SU-DHL-6 (cell line): Measurements from ENCODE around the gene DDIT4.
"Not testable (repeated sequence)": the region's sequence is repeated elsewhere in the genome, so short reads cannot be mapped to it uniquely, and the experiment has no call there.

Experiments used
- H2AFZ ChIP-seq: fragments of 200-600 bp; sonication (generic); 2 replicates; pipeline ENCODE4 v1.6.1; 2014; ENCODE audit warnings: low read depth, mild to moderate bottlenecking, moderate library complexity, mixed read lengths, antibody characterized with exemption, low read length; ENCODE audit not compliant: severe bottlenecking
- H3F3A ChIP-seq: fragments of 200-600 bp; shearing (Covaris generic); 2 replicates; pipeline ENCODE4 v1.6.0; 2016; ENCODE audit warnings: antibody characterized with exemption, mild to moderate bottlenecking; ENCODE audit not compliant: insufficient read depth
- H3K27ac ChIP-seq: fragments of 200-600 bp; sonication (generic); 2 replicates; pipeline ENCODE4 v1.5.1; 2016; ENCODE audit warnings: low read depth, mild to moderate bottlenecking, low read length, moderate library complexity, mixed read lengths
- H3K27me3 ChIP-seq: fragments of 200-600 bp; sonication (generic), shearing (Covaris generic); 2 replicates; pipeline ENCODE4 v1.6.0; 2014; ENCODE audit warnings: mild to moderate bottlenecking, low read length
- H3K36me3 ChIP-seq: fragments of 200-600 bp; sonication (generic); 2 replicates; pipeline ENCODE4 v1.6.1; 2014; ENCODE audit warnings: mild to moderate bottlenecking, low read length, mixed read lengths
- H3K4me2 ChIP-seq: fragments of 300-600, 200-600 bp; shearing (Covaris generic), sonication (generic); 2 replicates; pipeline ENCODE4 v1.6.0; 2014; ENCODE audit warnings: low read length, low read depth, mild to moderate bottlenecking; ENCODE audit not compliant: poor library complexity, severe bottlenecking
- H3K4me3 ChIP-seq: fragments of 200-600 bp; sonication (generic); 2 replicates; pipeline ENCODE4 v1.5.1; 2014; ENCODE audit warnings: antibody characterized with exemption, low read length, mild to moderate bottlenecking, mixed read lengths; ENCODE audit not compliant: insufficient read depth, poor library complexity, severe bottlenecking
- H3K79me2 ChIP-seq: fragments of 200-600 bp; sonication (generic); 2 replicates; pipeline ENCODE4 v1.6.1; 2014; ENCODE audit warnings: mild to moderate bottlenecking, low read length, moderate library complexity; ENCODE audit not compliant: insufficient read depth
- H3K9ac ChIP-seq: fragments of 200-600 bp; sonication (generic); 2 replicates; pipeline ENCODE4 v1.7.0; 2014; ENCODE audit warnings: mild to moderate bottlenecking, low read length
- H3K9me2 ChIP-seq: fragments of 200-600 bp; sonication (generic); replicated peaks from 2 replicates; pipeline ENCODE4 v1.6.1; 2014; ENCODE audit warnings: low read length; ENCODE audit not compliant: insufficient read depth
- H3K9me3 ChIP-seq: fragments of 200-600 bp; sonication (generic); 2 replicates; pipeline ENCODE4 v1.6.1; 2014; ENCODE audit warnings: low read length, mixed read lengths; ENCODE audit not compliant: insufficient read depth
- H4K20me1 ChIP-seq: fragments of 200-600 bp; sonication (generic); 2 replicates; pipeline ENCODE4 v1.6.1; 2014; ENCODE audit warnings: low read depth, mild to moderate bottlenecking, antibody characterized with exemption, low read length, moderate library complexity, mixed read lengths
- CTCF ChIP-seq: fragments of 200-600 bp; sonication (generic); IDR thresholded peaks from one replicate; pipeline ENCODE4 v1.5.1; 2017; ENCODE audit warnings: antibody characterized with exemption, mild to moderate bottlenecking, low read length, moderate library complexity; ENCODE audit not compliant: insufficient read depth, poor library complexity, severe bottlenecking
- EZH2phosphoT487 ChIP-seq: fragments of 200-600 bp; sonication (generic), shearing (Covaris generic); conservative IDR thresholded peaks from 2 replicates; pipeline ENCODE4 v1.6.1; 2018; ENCODE audit warnings: mild to moderate bottlenecking, antibody characterized with exemption, low read length, moderate library complexity, mixed read lengths

DDIT4 gene

GRCh38 chr10:72244573-72245038 is 29.1 kb upstream of the DDIT4 start:
- Histone ChIP-seq H3K4me3 (no peak overlapping the region), H3K27me3 (no peaks in the 10 kb centered on the region), H3K79me2 (no peaks in the 10 kb centered on the region), H3K36me3 (no peaks in the 10 kb centered on the region), H4K20me1 (no peaks in the 10 kb centered on the region), H2AFZ (no peak overlapping the region), H3K9me3 (no peaks in the 10 kb centered on the region), H3F3A (peaks cover 17% of the 10 kb centered on the region), H3K9me2 (no peaks in the 10 kb centered on the region), H3K4me2 (no peak overlapping the region), H3K9ac (no peak overlapping the region), H3K27ac (0 out of 2 replicates have a peak overlapping the region, but pooled peaks have one; percentile 14)
- TF ChIP-seq EZH2phosphoT487 (no peak), CTCF (no peak)

GRCh38 chr10:72245949-72246525 is 27.7 kb upstream of the DDIT4 start:
- Histone ChIP-seq H3K27me3 (no peaks in the 10 kb centered on the region), H2AFZ (no peak overlapping the region), H3K36me3 (no peaks in the 10 kb centered on the region), H3F3A (peaks cover 17% of the 10 kb centered on the region), H3K4me2 (no peak overlapping the region), H3K9me3 (no peaks in the 10 kb centered on the region), H3K9me2 (no peaks in the 10 kb centered on the region), H3K79me2 (no peaks in the 10 kb centered on the region), H3K27ac (no peak overlapping the region), H4K20me1 (no peaks in the 10 kb centered on the region), H3K4me3 (no peak overlapping the region), H3K9ac (no peak overlapping the region)
- no peak for TF ChIP-seq CTCF
- TF ChIP-seq EZH2phosphoT487: no peak

- Histone ChIP-seq H3K9me3 (no peaks in the 10 kb centered on the region), H2AFZ (peak overlapping the region; percentile 43), H3K27me3 (no peaks in the 10 kb centered on the region), H3F3A (peaks cover 17% of the 10 kb centered on the region), H3K4me3 (peak overlapping the region; percentile 42), H3K4me2 (peak overlapping the region; percentile 68), H3K9me2 (no peaks in the 10 kb centered on the region), H3K27ac (peak overlapping the region; percentile 93), H3K9ac (peak overlapping the region; percentile 51), H3K79me2 (no peaks in the 10 kb centered on the region), H3K36me3 (no peaks in the 10 kb centered on the region), H4K20me1 (no peaks in the 10 kb centered on the region)
- TF ChIP-seq EZH2phosphoT487: no peak
- no peak for TF ChIP-seq CTCF
Measured at GRCh38 chr10:72248468-72249151, 25.1 kb upstream of the DDIT4 start.

- H3F3A ChIP-seq: peaks cover 17% of the 10 kb centered on the region
- peak overlapping the region; percentile 93 for H3K27ac ChIP-seq
- not testable (repeated sequence) for H3K27me3 ChIP-seq, H3K9me2 ChIP-seq, H3K36me3 ChIP-seq, H3K9me3 ChIP-seq, H3K79me2 ChIP-seq, H4K20me1 ChIP-seq
- H3K4me3 ChIP-seq: peak overlapping the region; percentile 42
- peak overlapping the region; percentile 68 for H3K4me2 ChIP-seq
- peak overlapping the region; percentile 51 for H3K9ac ChIP-seq
- H2AFZ ChIP-seq: peak overlapping the region; percentile 43
Measured at GRCh38 chr10:72249176-72249862, 24.4 kb upstream of the DDIT4 start.
